Suprapubic skin (tissue), 3 donors: ENCODE results near the gene ZDHHC11B.
"Not testable (repeated sequence)": the region's sequence is repeated elsewhere in the genome, so short reads cannot be mapped to it uniquely, and the experiment has no call there.

ENCODE experiments used
- CTCF ChIP-seq, 2 donors: fragments of 200-600 bp in 1 of 2; fragments of 450-650 bp in 1 of 2; sonication (generic) in 1 of 2; IDR thresholded peaks; one replicate each; pipeline ENCODE4 v1.5.1; 2016 to 2019; ENCODE audit warnings: antibody characterized with exemption in 2 of 2, mild to moderate bottlenecking in 1 of 2, moderate library complexity in 1 of 2
- POLR2A ChIP-seq, 2 donors: fragments of 450-650 bp; IDR thresholded peaks; one replicate each; pipeline ENCODE4 v1.6.1; 2017; ENCODE audit warnings: antibody characterized with exemption in 2 of 2, mild to moderate bottlenecking in 2 of 2, moderate library complexity in 2 of 2

- not testable (repeated sequence) for TF ChIP-seq POLR2A, CTCF (IDR thresholded peaks at IDR 0.05)
Measured at GRCh38 chr5:783881-784427, 575 bp downstream of the ZDHHC11B start.
